Activated T-helper 1 cell treated with anti-CD3 and anti-CD28 coated beads, Interleukin-12 subunit alpha, Interleukin-12 subunit beta, Interleukin-2, Interleukin-4 antibody, amounts not matched to agents 30 ng/mL and 10 ng/mL and 1 ng/mL, durations not matched to agents 14 hours and 24 hours and 36 hours (primary cell): ENCODE data around the gene SLC51A. TPM values are rescaled to one million over a fixed set of nuclear protein-coding genes. Genes with fewer than 3 reads are reported as not detected.

Source experiments
- DNase-seq: peaks from one replicate; pipeline ENCODE4 v3.0.0; 2021; ENCODE audit warnings: low spot score
- H3K27ac Mint-ChIP-seq: one replicate; pipeline ENCODE4 v1.8.0; 2021; ENCODE audit warnings: mild to moderate bottlenecking, mixed read lengths
- H3K27me3 Mint-ChIP-seq: one replicate; pipeline ENCODE4 v1.8.0; 2022; ENCODE audit warnings: mild to moderate bottlenecking, moderate library complexity, mixed read lengths; ENCODE audit not compliant: insufficient read depth
- H3K36me3 Mint-ChIP-seq: one replicate; pipeline ENCODE4 v1.8.0; 2021; ENCODE audit warnings: low read depth, mixed read lengths
- H3K4me1 Mint-ChIP-seq: one replicate; pipeline ENCODE4 v1.8.0; 2021; ENCODE audit warnings: low read depth, mixed read lengths
- H3K4me3 Mint-ChIP-seq: one replicate; pipeline ENCODE4 v1.8.0; 2021; ENCODE audit warnings: mild to moderate bottlenecking, moderate library complexity, mixed read lengths
- H3K9me3 Mint-ChIP-seq: one replicate; pipeline ENCODE4 v1.8.0; 2021; ENCODE audit warnings: mixed read lengths
- intact Hi-C: fragments of 100-400 bp; cut with micrococcal nuclease; formaldehyde crosslinking; loops from one replicate; pipeline ENCODE4 v1.15.1; 2024
- total RNA-seq: library from RNA; stranded (reverse); gene quantifications from 2 replicates; pipeline ENCODE4 v1.2.3, GENCODE V29; 2022

The SLC51A gene
- total RNA-seq, 1 donor from 2014 or later, result not detected

- Mint-ChIP-seq H3K36me3 (no peaks in the 10 kb centered on the region), H3K27ac (no peak overlapping the region), H3K4me3 (no peak overlapping the region), H3K4me1 (no peaks in the 10 kb centered on the region), H3K27me3 (no peaks in the 10 kb centered on the region), H3K9me3 (no peaks in the 10 kb centered on the region)
- intact Hi-C loops, result no loop called here
- DNase-seq, result no peak
Measured at GRCh38 chr3:196225086-196225485, 8.8 kb downstream of the SLC51A start.

DNA sequence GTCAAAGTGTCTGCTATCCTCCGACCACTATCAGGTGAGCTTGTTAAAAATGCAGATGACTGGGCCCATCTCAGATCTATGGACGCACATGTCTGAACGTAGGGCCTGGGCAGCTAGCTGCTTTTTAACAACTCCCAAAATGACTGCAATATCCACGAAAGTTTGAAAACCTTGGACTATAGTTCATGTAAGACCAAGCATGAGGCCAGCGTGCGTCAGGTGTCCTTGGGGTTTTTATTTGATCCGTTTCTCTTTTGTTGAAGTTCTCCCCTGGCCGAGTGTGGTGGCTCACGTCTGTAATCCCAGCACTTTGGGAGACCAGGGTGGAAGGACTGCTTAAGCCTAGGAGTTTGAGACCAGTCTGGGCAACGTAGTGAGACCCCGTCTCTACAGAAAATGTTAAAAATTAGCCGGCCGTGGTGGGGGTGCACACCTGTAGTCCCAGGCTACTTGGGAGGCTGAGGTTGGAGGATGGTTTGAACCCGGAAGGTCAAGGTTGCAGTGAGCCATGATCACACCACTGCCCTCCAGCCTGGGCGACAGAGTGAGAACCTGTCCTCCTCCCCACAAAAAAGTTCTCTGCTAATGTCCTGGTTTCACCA lies 9.5 kb downstream of the SLC51A start:
- Mint-ChIP-seq H3K4me3 (no peak overlapping the region), H3K9me3 (no peaks in the 10 kb centered on the region), H3K27me3 (no peaks in the 10 kb centered on the region), H3K27ac (no peak overlapping the region), H3K36me3 (no peaks in the 10 kb centered on the region), H3K4me1 (no peaks in the 10 kb centered on the region)
- intact Hi-C loops, result no loop called here
- no peak for DNase-seq

- Mint-ChIP-seq H3K4me1 (peaks cover under 1% of the 10 kb centered on the region), H3K27me3 (no peaks in the 10 kb centered on the region), H3K27ac (no peak overlapping the region), H3K9me3 (no peaks in the 10 kb centered on the region), H3K36me3 (peaks cover 2% of the 10 kb centered on the region), H3K4me3 (no peak overlapping the region)
- DNase-seq, result no peak
- intact Hi-C loops, result no loop called here
Measured at GRCh38 chr3:196227121-196227561, 10.8 kb downstream of the SLC51A start.

GRCh38 chr3:196227629-196228493 lies 11.5 kb downstream of the SLC51A start:
- intact Hi-C loops, result no loop called here
- Mint-ChIP-seq H3K4me3 (no peak overlapping the region), H3K9me3 (no peaks in the 10 kb centered on the region), H3K27ac (no peak overlapping the region), H3K36me3 (peaks cover 5% of the 10 kb centered on the region), H3K4me1 (peaks cover 7% of the 10 kb centered on the region), H3K27me3 (no peaks in the 10 kb centered on the region)
- DNase-seq, result no peak

DNA sequence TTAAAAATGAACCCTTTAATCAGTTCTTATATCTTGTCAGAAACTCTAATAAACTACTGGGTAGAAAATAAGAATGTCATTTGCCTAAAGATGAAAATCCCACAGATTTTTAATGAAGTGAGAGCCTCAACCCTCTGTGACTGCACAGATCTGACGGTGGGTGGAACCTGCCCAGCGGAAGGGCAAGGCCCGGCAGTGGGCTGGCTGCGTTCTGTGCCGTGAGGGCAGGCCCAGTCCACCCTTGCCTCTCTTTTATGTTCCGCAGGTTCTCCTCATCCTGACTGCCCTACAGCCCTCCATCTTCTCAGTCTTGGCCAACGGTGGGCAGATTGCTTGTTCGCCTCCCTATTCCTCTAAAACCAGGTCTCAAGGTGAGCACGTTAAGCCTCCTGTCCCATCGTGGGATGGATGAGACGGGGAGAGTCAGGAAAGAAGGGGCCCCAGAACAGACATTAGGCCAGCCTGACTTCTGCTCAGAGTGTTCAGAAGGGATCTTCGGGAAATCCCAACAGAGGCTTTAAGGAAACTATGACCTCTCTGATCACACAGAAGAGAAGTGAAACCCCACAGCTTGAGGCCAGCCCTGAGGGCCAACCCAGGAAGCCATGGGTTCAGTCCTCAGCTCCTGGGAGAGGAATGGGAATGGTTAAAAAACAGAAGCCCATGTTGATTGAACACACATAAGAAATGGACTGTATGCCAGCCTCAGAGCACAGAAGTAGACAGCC lies 16.0 kb downstream of the SLC51A start:
- Mint-ChIP-seq H3K4me3 (no peak overlapping the region), H3K27ac (no peak overlapping the region), H3K36me3 (peaks cover 27% of the 10 kb centered on the region), H3K9me3 (no peaks in the 10 kb centered on the region), H3K27me3 (no peaks in the 10 kb centered on the region), H3K4me1 (peaks cover 18% of the 10 kb centered on the region)
- intact Hi-C loops, result no loop called here
- no peak for DNase-seq

- Mint-ChIP-seq H3K4me1 (peaks cover 19% of the 10 kb centered on the region), H3K27me3 (no peaks in the 10 kb centered on the region), H3K4me3 (no peak overlapping the region), H3K36me3 (peaks cover 29% of the 10 kb centered on the region), H3K9me3 (no peaks in the 10 kb centered on the region), H3K27ac (no peak overlapping the region)
- DNase-seq, result no peak
- intact Hi-C loops, result no loop called here
Measured at GRCh38 chr3:196232882-196233251, 16.5 kb downstream of the SLC51A start.

DNA sequence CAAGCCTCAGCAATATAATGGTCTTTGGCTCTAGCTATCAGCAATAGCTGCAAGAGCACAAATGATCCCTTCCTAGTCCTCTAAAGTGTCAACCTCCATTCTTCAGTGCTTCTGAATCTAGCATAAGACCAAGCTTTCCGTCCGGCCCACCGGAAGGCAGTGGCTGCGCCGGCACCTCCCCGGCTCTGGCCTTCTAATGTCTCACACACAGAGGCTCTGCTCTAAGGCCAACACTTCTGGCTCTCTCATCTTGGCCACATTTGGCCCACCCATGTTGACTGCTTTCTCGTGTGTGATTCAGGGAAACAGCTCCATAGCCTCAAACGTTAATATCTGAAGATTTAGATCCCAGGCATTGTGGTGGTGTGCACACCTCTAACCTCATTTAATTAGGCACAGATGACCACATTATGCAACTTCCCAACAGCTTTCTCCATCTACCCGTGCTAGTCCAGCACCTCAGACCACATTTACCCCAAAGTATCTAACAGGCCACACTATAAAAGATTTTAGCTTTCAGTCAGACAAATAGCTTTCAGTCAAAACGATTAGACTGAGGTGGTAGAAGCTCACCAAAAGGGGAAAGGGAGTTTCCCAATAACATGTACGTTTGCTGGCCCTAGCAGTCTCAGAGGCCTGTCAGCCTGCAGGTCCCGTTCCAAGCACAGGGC lies 19.3 kb downstream of the SLC51A start:
- intact Hi-C loops, result no loop called here
- H3K27ac Mint-ChIP-seq, result no peak overlapping the region
- H3K27me3 Mint-ChIP-seq, result no peaks in the 10 kb centered on the region
- H3K4me1 Mint-ChIP-seq, result peaks cover 19% of the 10 kb centered on the region
- H3K9me3 Mint-ChIP-seq, result no peaks in the 10 kb centered on the region
- H3K36me3 Mint-ChIP-seq, result peaks cover 42% of the 10 kb centered on the region
- no peak overlapping the region for H3K4me3 Mint-ChIP-seq
- no peak for DNase-seq

- Mint-ChIP-seq H3K36me3 (peaks cover 44% of the 10 kb centered on the region), H3K27ac (no peak overlapping the region), H3K9me3 (no peaks in the 10 kb centered on the region), H3K4me3 (no peak overlapping the region), H3K4me1 (peaks cover 19% of the 10 kb centered on the region), H3K27me3 (no peaks in the 10 kb centered on the region)
- intact Hi-C loops, result no loop called here
- no peak for DNase-seq
Measured at GRCh38 chr3:196236223-196236622, 19.9 kb downstream of the SLC51A start.

GRCh38 chr3:196237203-196237602 lies 20.9 kb downstream of the SLC51A start:
- H3K27me3 Mint-ChIP-seq, result no peaks in the 10 kb centered on the region
- H3K4me1 Mint-ChIP-seq, result peaks cover 18% of the 10 kb centered on the region
- no peak for DNase-seq
- peaks cover 50% of the 10 kb centered on the region for H3K36me3 Mint-ChIP-seq
- no peak overlapping the region for H3K4me3 Mint-ChIP-seq
- H3K27ac Mint-ChIP-seq, result peak overlapping the region; percentile 43
- H3K9me3 Mint-ChIP-seq, result no peaks in the 10 kb centered on the region
- intact Hi-C loops, result no loop called here

GRCh38 chr3:196238612-196239560 lies 22.6 kb downstream of the SLC51A start:
- H3K9me3 Mint-ChIP-seq, result no peaks in the 10 kb centered on the region
- no peak overlapping the region for H3K27ac Mint-ChIP-seq

DNA sequence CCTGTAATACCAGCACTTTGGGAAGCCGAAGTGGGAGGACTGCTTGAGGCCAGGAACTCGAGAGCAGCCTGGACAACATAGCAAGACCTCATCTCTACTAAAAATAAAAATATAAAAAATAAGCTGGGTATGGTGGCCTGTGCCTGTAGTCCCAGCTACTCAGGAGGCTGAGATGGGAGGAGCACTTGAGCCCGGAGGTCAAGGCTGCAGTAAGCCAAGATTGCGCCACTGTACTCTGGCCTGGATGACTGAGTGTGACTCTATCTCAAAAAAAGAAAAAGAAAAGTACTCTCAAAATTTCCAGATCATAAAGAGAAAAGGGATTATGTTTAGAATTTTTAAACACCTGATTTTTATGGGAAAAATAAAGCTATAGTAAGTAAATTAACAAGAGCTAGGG lies 24.1 kb downstream of the SLC51A start:
- DNase-seq, result no peak
- Mint-ChIP-seq H3K9me3 (no peaks in the 10 kb centered on the region), H3K36me3 (peaks cover 44% of the 10 kb centered on the region)

More at GRCh38 chr3:196238612-196239560, 22.6 kb downstream of the SLC51A start:
- no peak for DNase-seq
- intact Hi-C loops, result no loop called here
- H3K27me3 Mint-ChIP-seq, result no peaks in the 10 kb centered on the region
- no peak overlapping the region for H3K4me3 Mint-ChIP-seq
- peaks cover 5% of the 10 kb centered on the region for H3K4me1 Mint-ChIP-seq
- H3K36me3 Mint-ChIP-seq, result peaks cover 41% of the 10 kb centered on the region

DNA sequence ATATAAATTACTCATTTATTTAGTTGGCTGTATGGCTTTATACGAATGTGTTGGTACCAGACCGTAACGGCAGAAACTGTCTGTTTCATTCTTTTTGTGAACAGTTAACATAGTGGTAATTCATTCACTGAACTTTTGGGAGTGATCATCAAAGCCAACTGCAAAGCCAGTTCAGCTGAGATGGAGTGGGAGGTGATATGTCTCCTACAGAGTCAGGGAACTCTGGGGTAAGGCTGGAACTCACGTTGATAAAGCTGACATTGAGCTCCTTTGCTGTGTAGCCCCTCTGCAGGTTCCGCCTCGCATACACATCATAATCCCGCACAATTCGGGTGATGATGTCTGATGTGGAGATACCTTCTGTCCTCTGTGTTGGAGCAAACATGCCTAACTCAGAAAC lies 25.4 kb downstream of the SLC51A start:
- Mint-ChIP-seq H3K4me3 (no peak overlapping the region), H3K27me3 (no peaks in the 10 kb centered on the region), H3K27ac (no peak overlapping the region), H3K36me3 (peaks cover 44% of the 10 kb centered on the region), H3K4me1 (peaks cover 5% of the 10 kb centered on the region), H3K9me3 (no peaks in the 10 kb centered on the region)
- DNase-seq, result no peak
- intact Hi-C loops, result no loop called here

More for the DNA sequence above, 24.1 kb downstream of the SLC51A start:
- no peaks in the 10 kb centered on the region for H3K27me3 Mint-ChIP-seq
- H3K4me1 Mint-ChIP-seq, result peaks cover 5% of the 10 kb centered on the region
- H3K4me3 Mint-ChIP-seq, result no peak overlapping the region
- H3K27ac Mint-ChIP-seq, result no peak overlapping the region
- intact Hi-C loops, result no loop called here
